ENCODE results near the gene TOM1L2.
A peak's percentile ranks its signal among the peaks of the same experiment; 100 is the strongest.
"Not testable (repeated sequence)": the region's sequence is repeated elsewhere in the genome, so short reads cannot be mapped to it uniquely, and the experiment has no call there.

TOM1L2 gene

GRCh38 chr17:17926036-17926435, 46.2 kb downstream of the TOM1L2 start:
- peaks cover 5% of the 10 kb centered on the region for H3K36me3 Mint-ChIP-seq (ENCODE audit: low read depth)
- H3K9me3 Mint-ChIP-seq = peaks cover 11% of the 10 kb centered on the region
- H3K27me3 Mint-ChIP-seq = no peaks in the 10 kb centered on the region
- no peak overlapping the region for H3K27ac Mint-ChIP-seq
- H3K4me3 Mint-ChIP-seq = no peak overlapping the region
- intact Hi-C loops (cut with micrococcal nuclease) = no loop called here
- H3K4me1 Mint-ChIP-seq (ENCODE audit: low read depth) = peaks cover 28% of the 10 kb centered on the region

DNA sequence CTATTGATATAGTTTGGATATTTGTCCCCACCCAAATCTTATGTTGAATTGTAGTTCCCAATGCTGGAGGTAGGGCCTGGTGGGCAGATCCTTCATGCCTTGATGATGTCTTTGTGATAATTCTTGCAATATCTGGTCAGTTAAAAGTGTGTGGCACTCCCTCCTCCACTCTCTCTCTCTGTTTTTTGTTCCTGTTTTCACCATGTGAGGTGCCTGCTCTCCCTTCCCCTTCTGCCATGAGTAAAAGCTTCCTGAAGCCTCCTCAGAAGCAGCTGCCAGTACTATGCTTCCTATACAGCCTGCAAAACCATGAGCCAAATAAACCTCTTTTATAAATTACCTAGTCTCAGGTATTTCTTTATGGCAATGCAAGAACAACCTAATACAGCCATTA, 47.3 kb downstream of the TOM1L2 start:
- Mint-ChIP-seq H3K4me3 (no peak overlapping the region), H3K9me3 (peaks cover 11% of the 10 kb centered on the region), H3K27ac (no peak overlapping the region), H3K36me3 (ENCODE audit: low read depth) (peaks cover 6% of the 10 kb centered on the region), H3K27me3 (no peaks in the 10 kb centered on the region), H3K4me1 (ENCODE audit: low read depth) (peaks cover 32% of the 10 kb centered on the region)
- intact Hi-C loops (cut with micrococcal nuclease) = no loop called here

DNA sequence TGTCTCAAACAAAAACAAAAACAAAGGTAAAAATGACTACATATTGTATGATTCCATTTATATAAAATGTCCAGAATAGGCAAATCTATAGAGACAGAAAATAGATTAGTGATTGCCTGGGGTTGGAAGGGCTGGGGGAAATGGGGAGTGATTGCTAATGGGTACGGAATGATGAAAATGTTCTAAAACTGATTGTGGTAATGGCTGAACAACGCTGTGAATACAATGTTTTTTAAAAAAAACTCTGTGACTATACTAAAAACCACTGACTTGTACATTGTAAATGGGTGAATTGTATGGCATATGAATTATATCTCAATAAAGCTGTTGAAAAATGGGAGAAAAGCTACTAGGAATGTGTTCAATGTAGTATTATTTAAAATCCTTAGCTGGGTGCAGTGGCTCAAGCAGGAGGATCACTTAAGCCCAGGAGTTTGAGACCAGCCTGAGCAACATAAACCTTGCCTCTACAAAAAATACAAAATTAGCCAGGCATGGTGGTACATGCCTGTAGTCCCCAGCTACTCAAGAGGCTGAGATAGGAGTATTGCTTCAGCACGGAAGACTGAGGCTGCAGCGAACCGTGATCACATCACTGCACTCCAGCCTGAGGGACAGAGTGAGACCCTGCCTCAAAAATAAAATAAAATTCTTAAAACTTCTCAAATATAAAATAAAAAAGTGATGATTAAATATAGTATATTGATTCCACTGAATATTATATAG, 47.9 kb downstream of the TOM1L2 start:
- Mint-ChIP-seq H3K27me3 (no peaks in the 10 kb centered on the region), H3K4me3 (no peak overlapping the region), H3K36me3 (ENCODE audit: low read depth) (peaks cover 6% of the 10 kb centered on the region), H3K4me1 (ENCODE audit: low read depth) (peaks cover 37% of the 10 kb centered on the region), H3K9me3 (peaks cover 11% of the 10 kb centered on the region), H3K27ac (no peak overlapping the region)
- intact Hi-C loops (cut with micrococcal nuclease) = no loop called here

DNA sequence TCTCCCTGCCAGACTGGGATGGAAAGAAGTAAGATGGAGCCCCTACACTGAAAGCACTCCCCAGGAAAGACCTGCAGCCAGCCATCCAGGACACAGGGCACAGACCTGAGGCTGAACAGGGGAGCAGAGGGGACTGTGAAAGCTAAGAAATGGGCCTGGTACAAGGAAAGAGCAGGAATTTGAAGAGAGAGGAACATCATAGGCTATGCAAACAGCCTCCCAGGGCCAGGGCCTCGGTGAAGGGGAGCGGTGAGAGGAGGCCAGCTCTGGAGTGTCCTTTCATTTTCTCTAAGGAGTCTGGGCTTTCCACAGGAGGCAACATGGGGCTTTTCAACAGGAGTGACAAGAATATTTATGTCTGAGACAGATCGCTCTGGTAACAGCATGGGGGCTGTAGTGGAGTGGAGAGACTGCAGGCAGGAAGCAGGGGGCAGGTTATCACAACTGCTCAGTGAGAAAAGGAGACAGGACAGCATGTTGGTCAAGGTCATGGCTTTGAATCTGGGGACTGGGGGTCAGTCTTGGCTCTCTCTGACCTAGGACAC, 50.1 kb downstream of the TOM1L2 start:
- peaks cover 43% of the 10 kb centered on the region for H3K4me1 Mint-ChIP-seq (ENCODE audit: low read depth)
- intact Hi-C loops (cut with micrococcal nuclease) = no loop called here
- H3K27me3 Mint-ChIP-seq = no peaks in the 10 kb centered on the region
- peak overlapping the region; percentile 76 for H3K27ac Mint-ChIP-seq
- peaks cover 6% of the 10 kb centered on the region for H3K36me3 Mint-ChIP-seq (ENCODE audit: low read depth)
- H3K9me3 Mint-ChIP-seq = peaks cover 11% of the 10 kb centered on the region
- no peak overlapping the region for H3K4me3 Mint-ChIP-seq

- Mint-ChIP-seq H3K27ac (peak overlapping the region; percentile 76), H3K4me1 (ENCODE audit: low read depth) (peaks cover 44% of the 10 kb centered on the region), H3K9me3 (peaks cover 11% of the 10 kb centered on the region), H3K36me3 (ENCODE audit: low read depth) (peaks cover 6% of the 10 kb centered on the region), H3K4me3 (no peak overlapping the region), H3K27me3 (no peaks in the 10 kb centered on the region)
- intact Hi-C loops (cut with micrococcal nuclease) = no loop called here
Observed at GRCh38 chr17:17921192-17922069, 50.8 kb downstream of the TOM1L2 start.

- intact Hi-C loops (cut with micrococcal nuclease) = loop anchor here (1.0 kb wide), 1 partner anchor 28 kb away; no protein-coding TSS in a partner anchor
- Mint-ChIP-seq H3K4me1 (ENCODE audit: low read depth) (peaks cover 51% of the 10 kb centered on the region), H3K27ac (no peak overlapping the region), H3K4me3 (no peak overlapping the region), H3K36me3 (ENCODE audit: low read depth) (peaks cover 6% of the 10 kb centered on the region), H3K27me3 (no peaks in the 10 kb centered on the region), H3K9me3 (no peaks in the 10 kb centered on the region)
Observed at GRCh38 chr17:17919169-17920107, 52.8 kb downstream of the TOM1L2 start.

GRCh38 chr17:17917394-17917793, 54.8 kb downstream of the TOM1L2 start:
- intact Hi-C loops (cut with micrococcal nuclease) = no loop called here
- Mint-ChIP-seq H3K36me3 (ENCODE audit: low read depth) (peaks cover 10% of the 10 kb centered on the region), H3K4me1 (ENCODE audit: low read depth) (peaks cover 58% of the 10 kb centered on the region), H3K4me3 (no peak overlapping the region), H3K27ac (no peak overlapping the region), H3K27me3 (no peaks in the 10 kb centered on the region), H3K9me3 (no peaks in the 10 kb centered on the region)

- H3K27ac Mint-ChIP-seq = no peak overlapping the region
- intact Hi-C loops (cut with micrococcal nuclease) = no loop called here
- H3K27me3 Mint-ChIP-seq = no peaks in the 10 kb centered on the region
- peaks cover 7% of the 10 kb centered on the region for H3K36me3 Mint-ChIP-seq (ENCODE audit: low read depth)
- peaks cover 41% of the 10 kb centered on the region for H3K4me1 Mint-ChIP-seq (ENCODE audit: low read depth)
- H3K4me3 Mint-ChIP-seq = no peak overlapping the region
- H3K9me3 Mint-ChIP-seq = no peaks in the 10 kb centered on the region
Observed at GRCh38 chr17:17915183-17915582, 57.0 kb downstream of the TOM1L2 start.

DNA sequence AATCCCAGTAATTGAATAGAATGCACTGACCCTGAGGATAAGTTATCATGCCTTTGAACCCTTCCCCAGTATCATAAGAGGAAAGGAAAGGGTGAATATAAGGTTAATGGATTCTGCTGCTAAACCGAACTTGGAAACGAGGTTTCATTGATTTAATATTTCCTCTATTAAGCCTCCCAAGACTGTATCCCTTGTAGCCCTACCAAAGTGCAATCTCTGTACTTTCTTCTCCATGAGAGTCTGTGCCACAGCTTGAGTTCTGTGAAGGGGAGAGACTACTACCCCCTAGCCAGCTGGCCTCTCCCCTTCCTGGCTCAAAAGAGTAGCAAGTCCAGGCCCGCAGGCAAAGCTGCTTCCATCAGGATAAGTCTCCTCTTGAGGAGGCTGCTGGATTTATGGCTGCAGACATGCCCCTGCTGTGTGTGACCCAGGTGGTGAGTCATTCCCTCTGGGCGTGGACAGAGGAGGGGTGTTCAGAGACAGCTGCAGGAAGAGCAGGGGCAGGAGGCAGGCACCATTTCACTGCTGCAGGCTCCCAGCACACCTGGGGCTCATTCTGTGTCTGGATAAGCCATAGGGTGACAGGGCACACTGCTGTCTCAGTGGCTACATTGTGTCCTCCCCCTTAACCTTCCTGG, 58.4 kb downstream of the TOM1L2 start:
- H3K4me3 Mint-ChIP-seq = no peak overlapping the region
- intact Hi-C loops (cut with micrococcal nuclease) = no loop called here
- H3K36me3 Mint-ChIP-seq (ENCODE audit: low read depth) = peaks cover 7% of the 10 kb centered on the region
- H3K4me1 Mint-ChIP-seq (ENCODE audit: low read depth) = peaks cover 32% of the 10 kb centered on the region
- peak overlapping the region; percentile 36 for H3K27ac Mint-ChIP-seq
- no peaks in the 10 kb centered on the region for H3K9me3 Mint-ChIP-seq
- no peaks in the 10 kb centered on the region for H3K27me3 Mint-ChIP-seq

DNA sequence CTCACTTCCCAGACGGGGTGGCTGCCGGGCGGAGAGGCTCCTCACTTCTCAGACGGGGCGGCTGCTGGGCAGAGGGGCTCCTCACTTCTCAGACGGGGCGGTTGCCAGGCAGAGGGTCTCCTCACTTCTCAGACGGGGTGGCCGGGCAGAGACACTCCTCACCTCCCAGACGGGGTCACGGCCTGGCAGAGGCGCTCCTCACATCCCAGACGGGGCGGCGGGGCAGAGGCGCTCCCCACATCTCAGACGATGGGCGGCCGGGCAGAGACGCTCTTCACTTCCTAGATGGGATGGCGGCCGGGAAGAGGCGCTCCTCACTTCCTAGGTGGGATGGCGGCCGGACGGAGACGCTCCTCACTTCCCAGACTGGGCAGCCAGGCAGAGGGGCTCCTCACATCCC, 59.9 kb downstream of the TOM1L2 start:
- H3K27me3 Mint-ChIP-seq; H3K27ac Mint-ChIP-seq; intact Hi-C loops (cut with micrococcal nuclease); H3K4me3 Mint-ChIP-seq; H3K9me3 Mint-ChIP-seq; H3K36me3 Mint-ChIP-seq (ENCODE audit: low read depth): not testable (repeated sequence)
- H3K4me1 Mint-ChIP-seq (ENCODE audit: low read depth) = peaks cover 23% of the 10 kb centered on the region

GRCh38 chr17:17911001-17911613, 61.1 kb downstream of the TOM1L2 start:
- peaks cover 17% of the 10 kb centered on the region for H3K36me3 Mint-ChIP-seq (ENCODE audit: low read depth)
- no peak overlapping the region for H3K27ac Mint-ChIP-seq

GRCh38 chr17:17910060-17910459, 62.1 kb downstream of the TOM1L2 start:
- Mint-ChIP-seq H3K9me3 (no peaks in the 10 kb centered on the region), H3K27ac (no peak overlapping the region), H3K4me1 (ENCODE audit: low read depth) (peaks cover 26% of the 10 kb centered on the region), H3K27me3 (no peaks in the 10 kb centered on the region), H3K36me3 (ENCODE audit: low read depth) (peaks cover 28% of the 10 kb centered on the region), H3K4me3 (no peak overlapping the region)
- intact Hi-C loops (cut with micrococcal nuclease) = no loop called here

More at GRCh38 chr17:17911001-17911613, 61.1 kb downstream of the TOM1L2 start:
- no peaks in the 10 kb centered on the region for H3K9me3 Mint-ChIP-seq
- no peak overlapping the region for H3K4me3 Mint-ChIP-seq
- intact Hi-C loops (cut with micrococcal nuclease) = no loop called here
- H3K27me3 Mint-ChIP-seq = no peaks in the 10 kb centered on the region
- peaks cover 26% of the 10 kb centered on the region for H3K4me1 Mint-ChIP-seq (ENCODE audit: low read depth)

DNA sequence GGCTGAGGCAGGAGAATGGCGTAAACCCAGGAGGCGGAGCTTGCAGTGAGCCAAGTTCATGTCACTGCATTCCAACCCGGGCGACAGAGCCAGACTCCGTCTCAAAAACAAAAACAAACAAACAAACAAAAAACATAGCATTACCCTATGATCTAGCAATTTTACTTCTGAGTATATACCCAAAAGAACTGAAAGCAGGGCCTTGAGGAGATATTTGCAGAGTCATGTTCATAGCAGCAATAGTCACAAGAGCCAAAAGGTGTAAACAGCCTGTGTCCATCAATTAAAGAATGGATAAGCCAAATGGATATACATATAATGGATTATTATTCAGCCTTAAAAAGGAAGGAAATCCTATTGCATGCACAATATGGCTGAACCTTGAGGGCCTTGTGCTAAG, 63.1 kb downstream of the TOM1L2 start:
- H3K4me3 Mint-ChIP-seq = no peak overlapping the region
- H3K4me1 Mint-ChIP-seq (ENCODE audit: low read depth) = peaks cover 28% of the 10 kb centered on the region
- H3K36me3 Mint-ChIP-seq (ENCODE audit: low read depth) = peaks cover 33% of the 10 kb centered on the region
- no peaks in the 10 kb centered on the region for H3K9me3 Mint-ChIP-seq
- H3K27ac Mint-ChIP-seq = no peak overlapping the region
- no peaks in the 10 kb centered on the region for H3K27me3 Mint-ChIP-seq
- intact Hi-C loops (cut with micrococcal nuclease) = no loop called here
